Activated T-cell treated with anti-CD3 and anti-CD28 coated beads for 48 hours (primary cell): ENCODE results near the gene NTRK2.

Experiments used
- DNase-seq: peaks from one replicate; pipeline ENCODE4 v3.0.0-alpha.2; 2020; ENCODE audit warnings: low read depth

Gene NTRK2

GRCh38 chr9:84669288-84670137, at the start of gene NTRK2:
TSS of gene NTRK2 (plus strand) at chr9:84669729. CDS start at chr9:84670749, 1,020 bp downstream.
- peak; percentile 8 for DNase-seq

GRCh38 chr9:84620338-84620737, 49.2 kb upstream of the NTRK2 start:
- no peak for DNase-seq

GRCh38 chr9:84621811-84622210, 47.7 kb upstream of the NTRK2 start:
- DNase-seq, result no peak

- DNase-seq, result no peak
Measured at GRCh38 chr9:84622981-84623380, 46.5 kb upstream of the NTRK2 start.

GRCh38 chr9:84636436-84636835, 33.1 kb upstream of the NTRK2 start:
- DNase-seq, result no peak

GRCh38 chr9:84642553-84643141, 26.9 kb upstream of the NTRK2 start:
- DNase-seq, result no peak

GRCh38 chr9:84647699-84648098, 21.8 kb upstream of the NTRK2 start:
- no peak for DNase-seq

- DNase-seq, result no peak
Measured at GRCh38 chr9:84652496-84653120, 16.9 kb upstream of the NTRK2 start.

GRCh38 chr9:84655447-84655846, 14.1 kb upstream of the NTRK2 start:
- no peak for DNase-seq

- no peak for DNase-seq
Measured at GRCh38 chr9:84659313-84659712, 10.2 kb upstream of the NTRK2 start.

GRCh38 chr9:84659773-84660172, 9.8 kb upstream of the NTRK2 start:
- no peak for DNase-seq

GRCh38 chr9:84667571-84668195, 1.8 kb upstream of the NTRK2 start:
- DNase-seq, result no peak

- peak; percentile 65 for DNase-seq
Measured at GRCh38 chr9:84668196-84669012, 1.1 kb upstream of the NTRK2 start.

GRCh38 chr9:84669013-84669287, 579 bp upstream of the NTRK2 start:
- no peak for DNase-seq

- DNase-seq, result no peak
Measured at GRCh38 chr9:84670138-84671041, 861 bp downstream of the NTRK2 start.

- no peak for DNase-seq
Measured at GRCh38 chr9:84671586-84672521, 2.3 kb downstream of the NTRK2 start.

- DNase-seq, result no peak
Measured at GRCh38 chr9:84673806-84674205, 4.3 kb downstream of the NTRK2 start.

GRCh38 chr9:84677080-84677479, 7.6 kb downstream of the NTRK2 start:
- no peak for DNase-seq

- DNase-seq, result no peak
Measured at GRCh38 chr9:84679571-84679970, 10.0 kb downstream of the NTRK2 start.
